NCI-H2227 treated with DMSO at 0.1 percent for 48 hours (cell line): ENCODE measurements around the gene GALNTL6.
"Not testable (repeated sequence)": the region's sequence is repeated elsewhere in the genome, so short reads cannot be mapped to it uniquely, and the experiment has no call there.

Source experiments
- DNase-seq: peaks from one replicate; lab custom pipeline; 2025; lab: John Stamatoyannopoulos, UW

GALNTL6 gene

DNA sequence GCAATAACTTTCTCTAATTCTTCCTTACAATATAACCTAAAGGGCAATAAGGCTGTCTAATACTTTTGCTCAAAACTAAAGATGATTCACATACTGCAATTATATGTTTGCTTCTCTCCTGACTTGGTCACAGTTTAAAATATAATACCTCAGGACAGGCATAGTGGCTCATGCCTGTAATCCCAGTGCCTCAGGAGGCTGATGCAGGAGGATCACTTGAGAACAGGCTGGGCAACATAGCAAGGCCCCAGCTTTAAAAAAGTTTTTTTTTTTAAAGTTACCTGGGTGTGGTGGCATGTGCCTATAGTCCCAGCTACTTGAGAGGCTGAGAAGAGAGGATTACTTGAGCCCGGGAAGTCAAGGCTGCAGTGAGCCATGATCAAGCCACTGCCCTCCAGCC is 1125.7 kb downstream of the GALNTL6 start:
- DNase-seq, result no peak

DNA sequence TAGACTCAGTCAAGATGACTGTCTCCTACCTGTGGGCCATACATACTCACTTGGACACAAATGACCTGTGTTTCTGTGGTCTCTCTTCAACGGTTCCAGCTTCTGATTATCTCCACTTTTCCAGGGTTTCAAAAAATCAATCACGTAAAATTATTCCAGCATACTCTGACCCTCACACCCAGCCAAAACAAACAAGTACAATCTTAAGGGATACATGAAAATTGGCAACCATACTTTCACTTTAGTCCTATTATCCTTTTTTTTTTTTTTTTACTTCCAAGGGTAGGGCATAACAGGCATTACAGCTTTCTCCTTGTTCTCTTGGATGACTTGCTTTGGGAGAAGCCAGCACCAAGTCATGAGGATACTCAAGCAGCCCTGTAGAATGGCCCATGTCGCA is 1129.6 kb downstream of the GALNTL6 start:
- no peak for DNase-seq

DNA sequence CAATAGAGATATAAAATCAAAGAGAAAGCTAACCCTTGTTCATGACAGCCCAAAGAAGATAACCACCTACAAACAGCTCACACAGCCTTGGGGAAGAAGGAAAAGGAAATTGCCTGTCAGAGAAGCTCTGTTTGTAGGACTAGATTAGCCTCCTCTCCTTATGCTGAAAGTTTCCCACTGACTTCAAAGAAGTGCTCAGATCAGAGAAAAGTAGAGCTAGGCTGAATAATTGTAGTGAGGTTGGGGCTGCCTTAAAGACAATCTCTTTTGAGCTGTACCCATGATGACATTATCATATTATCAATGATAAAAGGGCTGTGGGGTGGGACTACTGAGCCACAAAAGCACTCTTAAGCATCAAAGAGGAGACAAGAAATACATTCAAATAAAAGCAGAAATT is 1132.4 kb downstream of the GALNTL6 start:
- DNase-seq, result no peak

DNA sequence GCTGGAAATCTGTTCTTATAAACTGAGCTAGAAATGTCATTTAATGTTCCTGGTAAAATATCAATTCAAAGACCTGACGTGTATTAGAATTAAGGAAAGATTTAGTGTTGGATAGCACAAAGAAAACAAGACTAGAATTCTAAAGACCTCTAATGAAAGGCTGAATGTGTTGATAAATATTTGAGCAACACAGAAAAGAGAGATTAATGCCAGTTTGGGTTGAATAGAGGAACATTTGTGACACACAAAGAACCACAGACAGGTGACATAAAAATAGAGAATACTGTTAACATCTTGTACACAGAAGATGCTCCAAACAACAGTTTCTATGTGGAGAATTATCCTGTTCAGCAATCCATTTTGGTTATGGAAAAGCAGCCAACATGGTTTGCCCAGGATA is 1133.3 kb downstream of the GALNTL6 start:
- no peak for DNase-seq

DNA sequence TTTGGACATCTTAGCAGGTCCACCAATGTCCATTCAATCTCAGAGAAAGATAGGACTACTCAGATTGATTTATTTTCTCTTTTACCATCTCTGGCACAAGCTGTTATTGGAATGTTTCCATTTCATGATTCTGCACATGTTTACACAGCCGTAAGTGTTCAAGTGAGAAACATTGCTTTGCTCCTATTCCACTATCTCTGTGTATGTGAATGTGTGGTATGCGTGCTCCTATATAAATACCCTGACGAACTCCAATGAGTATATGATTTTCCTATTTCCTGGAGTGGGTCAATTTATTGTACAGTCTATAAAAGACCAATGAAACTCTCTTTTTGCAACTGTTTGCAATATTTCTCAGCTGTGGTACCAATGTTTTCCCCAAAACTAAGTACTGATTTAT is 1134.4 kb downstream of the GALNTL6 start:
- no peak for DNase-seq

DNA sequence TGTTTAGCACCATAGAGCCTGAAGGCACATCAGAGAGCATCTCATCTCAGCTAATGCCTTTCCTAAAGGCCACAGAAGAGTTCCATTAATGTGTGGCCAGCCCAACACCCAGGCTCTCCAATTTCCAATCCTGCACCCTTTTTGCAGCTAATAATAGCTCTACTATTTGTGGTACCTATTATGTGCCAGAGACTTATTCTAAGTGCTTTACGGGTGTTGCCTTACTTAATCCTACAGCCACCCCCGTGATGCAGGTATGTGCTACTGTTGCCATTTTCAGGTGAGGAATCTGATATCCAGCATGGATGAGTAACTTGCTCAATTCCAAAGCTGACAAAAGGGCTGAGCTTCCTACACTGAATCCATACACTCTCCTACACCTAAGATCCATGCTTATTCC is 1137.8 kb downstream of the GALNTL6 start:
- DNase-seq, result no peak

DNA sequence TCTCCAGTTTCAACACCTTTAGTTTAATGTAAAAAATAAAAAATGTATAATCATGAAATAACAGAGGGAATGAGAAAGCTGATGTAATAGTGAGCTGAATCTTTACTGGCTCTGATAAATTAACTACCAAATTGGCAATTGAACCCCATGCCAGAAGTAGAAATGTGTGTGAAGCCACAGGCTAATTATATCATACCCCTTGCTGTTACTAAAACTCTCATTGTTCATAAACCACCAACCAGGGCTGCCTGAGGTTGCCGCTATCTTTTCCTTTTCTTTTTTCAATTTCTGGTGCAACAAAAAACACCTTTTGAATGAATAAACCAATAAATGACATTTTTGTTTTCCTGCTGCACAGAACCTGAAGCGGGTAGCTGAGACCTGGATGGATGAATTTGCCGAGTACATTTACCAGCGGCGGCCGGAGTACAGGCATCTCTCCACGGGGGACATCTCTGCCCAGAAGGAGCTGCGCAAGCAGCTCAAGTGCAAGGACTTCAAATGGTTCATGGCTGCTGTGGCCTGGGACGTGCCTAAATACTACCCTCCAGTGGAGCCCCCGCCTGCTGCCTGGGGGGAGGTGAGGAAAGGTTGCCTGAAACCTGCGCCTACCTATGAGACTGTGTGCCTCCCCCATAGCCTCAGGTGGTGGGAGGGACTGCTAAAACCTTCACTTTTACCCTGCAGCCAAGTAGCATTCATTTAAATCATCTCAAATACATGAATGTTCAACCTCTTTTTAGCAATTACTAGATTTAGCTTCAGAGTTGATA is 1138.7 kb downstream of the GALNTL6 start:
- DNase-seq, result no peak

DNA sequence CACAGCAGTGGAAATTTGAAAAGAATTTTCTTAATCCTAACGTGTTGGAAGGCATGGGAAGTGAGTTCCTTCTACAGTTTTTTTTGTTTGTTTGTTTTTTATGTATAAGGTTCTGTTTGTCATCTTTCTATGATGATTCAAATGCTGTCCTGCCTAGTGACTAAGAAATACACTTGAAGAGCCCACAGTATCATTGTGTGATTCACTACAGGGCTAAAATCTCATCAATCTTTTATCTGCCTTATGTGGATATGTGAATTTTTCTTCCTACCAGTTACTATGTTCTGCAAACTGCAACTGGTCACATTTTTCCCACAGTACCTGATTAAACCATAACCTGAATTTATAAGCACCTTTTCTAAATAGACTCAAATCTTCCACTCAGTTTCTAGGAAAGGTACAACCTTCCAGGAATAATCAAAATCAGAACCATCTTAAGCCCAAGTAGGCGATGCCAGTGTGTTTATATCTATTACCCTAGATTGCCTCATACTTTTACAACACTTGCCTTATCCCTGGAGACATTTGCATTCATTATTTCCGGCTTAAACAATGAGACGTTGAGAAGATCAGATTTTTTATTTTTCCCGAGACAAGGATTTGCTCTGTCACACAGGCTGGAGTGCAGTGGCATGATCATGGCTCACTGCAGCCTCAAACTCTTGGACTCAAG is 1140.8 kb downstream of the GALNTL6 start:
- DNase-seq, result no peak

DNA sequence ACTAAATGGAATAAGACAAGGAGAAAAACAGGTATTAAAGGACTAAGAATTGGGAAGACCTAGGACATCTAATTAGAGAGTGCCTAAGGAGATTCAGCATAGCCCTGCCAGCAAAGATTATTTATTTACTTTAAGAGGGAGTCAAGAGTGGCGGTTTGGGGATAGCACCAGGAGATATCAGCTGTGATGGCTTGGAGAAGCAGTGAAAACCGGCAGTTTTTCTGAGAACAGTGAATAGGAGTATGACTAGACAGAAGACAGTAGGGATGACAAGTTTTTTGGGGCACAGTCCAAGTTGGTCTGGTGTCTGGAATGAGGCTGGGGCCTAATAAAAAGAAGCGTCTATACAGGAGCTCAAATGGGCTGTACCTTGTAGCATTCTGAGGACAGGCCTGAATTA is 1143.1 kb downstream of the GALNTL6 start:
- not testable (repeated sequence) for DNase-seq

DNA sequence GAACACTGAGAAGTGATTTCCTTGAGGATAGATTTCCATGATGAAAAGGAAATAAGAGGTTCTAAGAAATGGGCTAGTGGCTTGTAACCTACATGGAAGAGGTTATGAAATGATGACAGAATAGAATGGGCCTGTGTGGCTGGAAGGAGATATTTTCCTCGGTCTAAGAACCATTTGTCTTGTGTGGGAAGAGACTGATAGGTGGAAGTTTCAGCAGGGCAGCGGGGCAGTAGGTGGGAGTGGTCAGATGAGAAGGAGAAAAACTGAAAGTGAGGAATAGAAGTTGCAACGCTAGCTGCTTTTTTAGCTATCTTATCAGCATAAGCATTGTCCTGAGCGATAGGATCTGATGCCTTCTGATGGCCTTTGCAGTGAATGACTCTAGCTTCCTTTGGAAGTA is 1144.0 kb downstream of the GALNTL6 start:
- DNase-seq, result no peak

DNA sequence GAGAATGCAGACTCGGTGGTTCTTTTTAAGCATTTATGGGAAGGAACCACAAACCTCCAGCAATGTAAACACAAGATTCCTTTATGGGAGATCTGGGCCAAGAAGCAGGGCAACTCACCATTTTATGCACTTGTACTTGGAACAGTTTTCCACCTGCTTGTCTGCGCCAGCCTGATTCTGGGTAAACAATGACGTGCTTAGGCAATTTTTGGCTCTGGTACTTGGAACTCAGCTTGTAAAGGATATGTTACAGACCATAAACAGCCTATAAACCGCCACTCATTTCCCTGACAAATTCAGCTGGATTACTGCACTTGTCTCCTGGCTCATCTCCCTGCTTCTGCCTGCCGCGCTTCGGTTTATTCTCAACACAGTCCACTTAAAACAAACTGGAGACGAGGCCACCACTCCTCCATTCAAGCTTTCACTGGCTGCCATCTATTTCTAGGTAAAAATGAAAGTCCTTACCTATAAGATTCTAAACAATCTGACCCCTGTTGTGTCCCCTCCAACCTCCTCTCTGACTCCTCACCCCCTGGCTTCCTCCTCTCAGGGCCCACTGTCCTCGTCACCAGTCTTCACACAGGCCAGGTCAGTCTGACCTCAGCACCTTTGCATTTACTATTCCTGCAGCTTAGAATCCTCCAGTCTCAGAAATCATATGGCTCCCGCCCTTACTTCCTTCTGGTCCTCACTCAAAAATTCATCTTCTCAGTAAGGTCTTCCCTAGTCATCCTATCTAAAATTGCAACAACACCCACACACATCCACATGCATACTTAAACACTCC is 1149.6 kb downstream of the GALNTL6 start:
- no peak for DNase-seq

DNA sequence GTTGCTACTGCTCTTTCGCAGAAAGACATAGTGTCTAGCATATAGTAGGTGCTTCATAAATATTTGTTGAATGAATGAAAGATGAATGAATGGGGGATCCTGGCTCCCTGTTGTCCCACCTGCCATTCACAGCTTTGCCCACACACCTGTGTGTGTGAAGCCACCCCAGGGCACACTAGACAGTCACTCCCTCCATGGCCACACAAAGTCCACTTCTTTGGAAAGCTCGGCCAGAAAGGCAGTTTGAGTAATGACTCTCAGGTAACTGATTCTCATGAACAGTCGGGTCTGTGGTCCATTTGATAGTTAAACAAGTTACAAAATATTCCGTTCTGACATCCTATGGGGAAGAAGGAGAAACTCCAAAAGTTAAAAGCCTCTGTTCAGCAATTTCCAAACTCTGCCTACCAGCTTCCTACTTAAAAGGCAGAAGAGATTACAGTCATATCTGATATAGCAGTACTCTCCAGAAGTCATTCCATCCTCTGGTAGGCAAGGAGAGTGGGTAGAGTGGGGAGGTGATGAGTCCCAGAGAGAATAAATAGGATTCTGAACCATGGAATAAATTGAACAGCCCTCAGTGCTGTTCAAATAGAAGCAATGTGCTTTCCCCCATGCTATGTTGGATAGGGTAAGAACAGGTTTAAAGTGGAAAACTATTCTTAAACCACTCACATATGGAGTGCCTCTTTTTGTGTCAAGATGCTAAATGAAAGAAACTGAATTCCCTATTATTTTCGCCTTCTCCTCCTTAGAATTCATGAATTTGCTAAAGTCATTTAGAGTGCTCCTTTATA is 1150.5 kb downstream of the GALNTL6 start:
- DNase-seq, result no peak

DNA sequence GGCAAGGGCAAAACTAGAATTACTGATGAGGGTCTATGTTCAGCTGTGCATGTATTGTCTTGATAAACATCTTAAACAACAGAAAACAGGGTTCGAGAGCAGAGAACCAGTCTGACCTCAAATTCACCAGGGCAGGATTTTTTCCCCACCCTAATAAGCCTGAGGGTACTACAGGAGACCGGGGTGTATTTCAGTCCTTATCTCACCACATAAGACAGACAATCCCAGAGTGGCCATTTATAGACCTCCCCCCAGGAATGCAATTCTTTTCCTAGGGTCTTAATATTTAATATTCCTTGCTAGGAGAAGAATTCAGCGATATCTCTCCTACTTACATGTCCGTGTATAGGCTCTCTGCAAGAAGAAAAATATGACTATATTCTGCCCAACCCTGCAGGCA is 1157.0 kb downstream of the GALNTL6 start:
- DNase-seq, result not testable (repeated sequence)

DNA sequence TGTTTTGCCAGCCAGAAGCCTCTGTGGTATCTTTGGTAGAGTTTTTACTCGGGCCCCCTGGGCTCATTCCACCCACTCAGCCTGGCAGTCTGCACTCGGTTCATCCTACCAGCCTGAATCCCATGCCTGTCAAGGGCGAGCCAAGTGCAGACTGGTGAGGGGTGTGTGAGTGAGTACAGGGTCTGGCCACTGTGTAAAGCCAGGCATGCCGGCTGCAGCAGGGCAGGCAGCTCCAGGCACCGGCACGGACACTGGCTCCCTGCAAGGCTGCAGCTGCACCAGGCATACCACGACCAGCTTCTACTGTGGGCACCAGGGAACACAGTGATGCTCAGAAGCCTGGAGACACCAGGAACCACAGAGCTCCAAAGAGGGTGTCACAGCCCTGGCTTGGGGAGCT is 1161.4 kb downstream of the GALNTL6 start:
- no peak for DNase-seq

DNA sequence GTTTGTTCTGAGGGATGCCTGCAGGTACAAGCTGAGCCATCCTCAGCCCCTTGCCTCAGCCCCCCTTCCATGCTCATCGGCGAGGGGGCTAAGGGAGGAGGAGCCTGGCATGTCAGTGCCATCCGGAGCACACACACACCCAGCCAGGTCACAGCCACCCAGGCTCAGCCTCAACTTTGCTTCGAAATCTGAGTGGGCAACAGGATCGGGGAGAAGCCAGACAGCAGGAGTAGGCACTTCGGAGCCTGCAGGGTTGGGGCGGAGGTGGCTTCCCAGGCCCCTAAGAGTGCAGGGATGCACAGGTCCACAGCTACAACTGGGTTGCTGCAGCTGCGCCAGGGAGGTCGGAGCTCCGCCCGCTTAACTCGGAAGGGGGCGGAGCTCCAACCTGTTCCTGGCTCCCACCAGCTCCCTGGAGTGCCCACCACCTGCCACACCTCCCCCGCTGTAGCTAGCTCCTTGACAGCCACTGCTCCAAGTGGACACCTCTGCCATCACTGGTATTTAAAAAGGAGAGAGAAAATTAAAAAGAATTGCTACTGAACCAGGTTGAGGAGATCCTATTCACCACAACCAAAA is 1162.5 kb downstream of the GALNTL6 start:
- DNase-seq, result no peak

DNA sequence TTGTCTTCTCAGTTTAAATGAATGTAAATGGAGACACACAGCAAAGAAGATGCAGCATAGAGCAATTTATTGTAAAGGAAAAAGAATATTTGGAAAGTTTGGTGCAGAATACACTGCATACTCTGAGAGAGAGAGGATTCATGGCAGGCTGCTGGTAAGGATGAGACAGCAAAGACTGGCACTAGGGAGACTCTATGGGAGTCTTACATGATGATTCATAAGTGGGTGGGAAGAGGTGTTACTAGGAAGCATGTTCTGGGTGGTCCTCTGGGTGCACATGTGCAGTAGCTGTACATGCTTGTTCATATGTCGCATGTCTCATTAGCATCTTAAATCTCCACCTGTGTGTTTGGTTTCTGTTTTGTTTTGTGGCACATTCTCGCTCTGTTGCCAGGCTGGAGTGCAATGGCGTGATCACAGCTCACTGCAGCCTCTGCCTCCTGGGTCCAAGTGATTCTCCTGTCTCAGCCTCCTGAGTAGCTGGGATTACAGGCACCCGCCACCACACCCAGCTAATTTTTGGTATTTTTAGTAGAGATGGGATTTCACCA is 1164.4 kb downstream of the GALNTL6 start:
- DNase-seq, result not testable (repeated sequence)

DNA sequence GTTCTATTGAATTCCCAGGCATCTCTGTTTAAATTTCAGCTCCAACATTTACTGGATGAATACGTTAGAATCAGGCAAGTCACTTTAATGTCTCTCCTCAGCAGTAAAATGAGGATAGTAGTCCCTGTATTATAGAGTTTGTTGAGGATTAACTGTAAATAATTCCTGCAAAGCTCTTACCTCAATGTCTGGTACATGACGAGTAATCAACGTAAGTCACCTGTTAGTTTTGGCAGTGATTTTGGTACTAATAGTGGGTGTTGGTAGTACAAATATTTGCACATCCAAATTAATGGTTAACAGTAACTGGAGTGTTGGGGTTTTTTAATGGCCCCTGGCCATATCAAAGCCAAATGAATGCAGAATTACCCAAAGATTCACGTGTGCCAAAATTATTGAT is 1165.6 kb downstream of the GALNTL6 start:
- no peak for DNase-seq

DNA sequence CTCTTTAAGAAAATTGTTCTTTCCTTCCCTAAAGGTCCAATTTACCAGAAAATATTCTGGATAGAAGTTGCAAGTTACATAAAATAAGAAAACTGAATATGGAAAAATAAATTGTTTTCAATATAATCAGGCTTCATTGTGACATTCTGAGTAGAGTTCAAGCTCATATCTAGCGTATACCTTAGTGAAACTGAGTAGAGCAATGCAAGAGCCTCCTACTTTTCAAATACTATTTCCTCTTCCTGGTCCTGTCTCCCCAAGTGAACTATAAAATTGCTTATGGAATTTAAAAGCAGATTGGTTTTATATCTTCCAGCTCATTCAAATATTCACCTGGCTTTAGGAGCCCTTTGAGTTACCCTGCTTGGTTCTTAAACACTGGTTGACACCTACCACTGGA is 1166.1 kb downstream of the GALNTL6 start:
- DNase-seq, result no peak

DNA sequence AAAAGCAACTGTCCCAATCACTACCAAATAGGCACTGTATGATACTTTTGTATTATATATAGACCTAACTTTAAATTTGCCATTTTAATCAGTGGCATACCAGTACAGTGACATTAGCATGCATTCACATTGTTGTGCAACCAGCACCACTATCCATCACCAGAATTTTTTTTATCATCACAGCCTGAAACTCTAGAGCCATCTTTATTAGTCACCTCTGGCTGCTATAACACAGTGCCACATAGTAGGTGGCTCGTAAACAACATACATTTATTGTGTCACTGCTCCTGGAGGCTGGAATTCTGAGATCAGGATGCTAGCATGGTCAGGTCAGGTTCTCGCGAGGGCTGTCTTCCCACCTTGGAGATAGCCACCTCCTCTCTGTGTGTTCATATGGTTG is 1167.0 kb downstream of the GALNTL6 start:
- DNase-seq, result no peak

DNA sequence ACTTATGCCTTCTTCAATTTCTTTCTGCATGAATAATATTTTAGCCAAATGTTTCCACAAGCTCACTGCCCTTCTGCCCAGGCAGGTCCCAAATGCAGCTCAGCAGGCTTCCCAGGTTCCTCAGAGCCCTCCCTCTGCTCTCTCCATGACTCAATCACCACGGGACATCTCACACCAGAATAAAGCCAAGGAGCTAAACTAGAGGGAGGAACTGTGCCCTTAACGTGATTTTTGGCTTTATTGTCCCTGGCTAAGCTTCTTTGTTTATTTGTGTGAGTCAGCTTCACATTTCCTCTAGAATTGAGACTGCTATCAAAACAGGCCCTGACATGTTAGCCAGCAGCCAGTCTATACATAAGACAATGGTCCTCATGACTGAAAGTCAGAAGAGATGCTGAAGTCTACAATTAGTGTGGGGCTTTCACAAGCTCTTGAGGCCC is 1169.0 kb downstream of the GALNTL6 start:
- DNase-seq, result no peak

DNA sequence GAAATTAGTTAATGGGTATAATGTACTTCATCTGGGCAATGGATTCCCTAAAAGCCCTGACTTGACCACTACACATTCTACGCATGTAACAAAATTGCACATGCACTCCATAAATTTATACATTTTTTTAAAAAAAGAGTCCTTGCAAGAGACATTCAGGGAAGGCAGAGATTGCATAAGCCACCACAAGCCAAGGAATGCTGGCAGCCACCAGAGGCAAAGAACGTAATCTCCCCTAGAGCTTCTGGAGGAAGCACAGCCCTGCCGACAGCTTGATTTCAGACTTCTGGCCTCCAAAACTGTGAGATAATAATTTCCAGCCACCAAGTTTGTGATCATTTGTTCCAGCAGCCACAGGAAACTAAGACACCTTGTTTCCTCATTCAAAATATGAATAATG is 1169.8 kb downstream of the GALNTL6 start:
- no peak for DNase-seq
